Measurements from ENCODE around the gene LRSAM1.

Gene LRSAM1

DNA sequence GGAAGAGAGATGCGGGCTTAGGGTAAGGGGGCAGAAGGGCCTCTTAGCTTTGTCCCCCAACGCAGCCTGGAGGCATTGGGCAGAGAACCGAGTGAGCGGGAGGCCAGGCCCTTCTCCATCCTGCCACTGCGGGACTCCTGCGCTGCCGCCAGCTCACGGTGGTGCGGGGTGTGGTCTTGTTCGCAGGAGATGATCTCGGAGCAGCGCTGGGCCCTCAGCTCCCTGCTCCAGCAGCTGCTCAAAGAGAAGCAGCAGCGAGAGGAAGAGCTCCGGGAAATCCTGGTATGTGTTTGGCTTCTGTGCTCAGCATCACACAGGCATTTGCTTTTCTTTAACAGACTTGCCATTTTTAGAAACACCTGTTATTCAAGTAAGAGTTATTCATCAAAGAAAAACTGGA is 41.3 kb downstream of the LRSAM1 start:
- DNase-seq (ENCODE audit: low read depth): no peak
- TF ChIP-seq, protein P1, sequence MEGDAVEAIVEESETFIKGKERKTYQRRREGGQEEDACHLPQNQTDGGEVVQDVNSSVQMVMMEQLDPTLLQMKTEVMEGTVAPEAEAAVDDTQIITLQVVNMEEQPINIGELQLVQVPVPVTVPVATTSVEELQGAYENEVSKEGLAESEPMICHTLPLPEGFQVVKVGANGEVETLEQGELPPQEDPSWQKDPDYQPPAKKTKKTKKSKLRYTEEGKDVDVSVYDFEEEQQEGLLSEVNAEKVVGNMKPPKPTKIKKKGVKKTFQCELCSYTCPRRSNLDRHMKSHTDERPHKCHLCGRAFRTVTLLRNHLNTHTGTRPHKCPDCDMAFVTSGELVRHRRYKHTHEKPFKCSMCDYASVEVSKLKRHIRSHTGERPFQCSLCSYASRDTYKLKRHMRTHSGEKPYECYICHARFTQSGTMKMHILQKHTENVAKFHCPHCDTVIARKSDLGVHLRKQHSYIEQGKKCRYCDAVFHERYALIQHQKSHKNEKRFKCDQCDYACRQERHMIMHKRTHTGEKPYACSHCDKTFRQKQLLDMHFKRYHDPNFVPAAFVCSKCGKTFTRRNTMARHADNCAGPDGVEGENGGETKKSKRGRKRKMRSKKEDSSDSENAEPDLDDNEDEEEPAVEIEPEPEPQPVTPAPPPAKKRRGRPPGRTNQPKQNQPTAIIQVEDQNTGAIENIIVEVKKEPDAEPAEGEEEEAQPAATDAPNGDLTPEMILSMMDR (IDR thresholded peaks at IDR 0.05; ENCODE audit: low read depth, low read length): no peak
- no peak for TF ChIP-seq MYC (IDR thresholded peaks at IDR 0.05; ENCODE audit: low read depth, low read length)
- TF ChIP-seq, protein P2, sequence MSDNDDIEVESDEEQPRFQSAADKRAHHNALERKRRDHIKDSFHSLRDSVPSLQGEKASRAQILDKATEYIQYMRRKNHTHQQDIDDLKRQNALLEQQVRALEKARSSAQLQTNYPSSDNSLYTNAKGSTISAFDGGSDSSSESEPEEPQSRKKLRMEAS (IDR thresholded peaks at IDR 0.05; ENCODE audit: low read depth, low read length): no peak
- TF ChIP-seq POLR2A (IDR thresholded peaks at IDR 0.05; ENCODE audit: extremely low read depth, insufficient read length): no peak
- no peak overlapping the region for H3K4me3 ChIP-seq (ENCODE audit: low read depth, low read length)

DNA sequence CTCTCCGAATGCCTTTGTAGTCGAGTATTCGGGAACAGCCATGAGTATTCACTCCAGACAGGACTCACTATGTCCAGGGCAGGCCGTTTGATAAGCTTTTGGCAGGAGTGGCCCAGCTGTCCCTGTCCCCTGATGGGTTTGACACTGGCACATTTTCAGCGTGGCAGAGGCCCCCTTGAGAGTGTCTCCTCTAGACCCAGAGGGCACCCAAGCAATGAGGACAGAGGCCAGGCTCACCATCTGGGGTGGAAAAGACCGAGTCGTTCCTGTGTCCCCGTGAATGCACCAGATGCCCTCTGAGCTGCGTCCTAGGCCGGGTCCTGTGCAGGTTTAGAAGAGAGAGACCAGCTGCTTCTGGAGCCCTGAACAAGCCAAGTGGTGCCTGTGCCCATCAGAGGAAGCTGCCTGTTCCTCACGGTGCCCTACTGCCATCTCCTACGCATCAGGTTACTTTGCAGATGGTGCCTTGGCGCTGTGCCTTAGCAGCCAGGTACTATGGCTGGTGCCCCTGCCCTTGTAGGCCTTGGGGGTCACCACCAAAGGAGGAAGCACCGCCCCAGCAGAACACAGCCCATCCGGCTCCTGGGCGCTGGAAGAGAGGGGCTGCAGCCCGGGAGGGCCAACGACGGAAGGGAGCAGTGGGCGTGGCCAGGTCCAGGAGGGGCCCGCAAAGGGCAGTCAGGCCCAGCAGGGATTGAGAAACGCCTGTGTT is 42.4 kb downstream of the LRSAM1 start:
- no peak for DNase-seq (ENCODE audit: low read depth)
- TF ChIP-seq, protein P1 (IDR thresholded peaks at IDR 0.05; ENCODE audit: low read depth, low read length): no peak

DNA sequence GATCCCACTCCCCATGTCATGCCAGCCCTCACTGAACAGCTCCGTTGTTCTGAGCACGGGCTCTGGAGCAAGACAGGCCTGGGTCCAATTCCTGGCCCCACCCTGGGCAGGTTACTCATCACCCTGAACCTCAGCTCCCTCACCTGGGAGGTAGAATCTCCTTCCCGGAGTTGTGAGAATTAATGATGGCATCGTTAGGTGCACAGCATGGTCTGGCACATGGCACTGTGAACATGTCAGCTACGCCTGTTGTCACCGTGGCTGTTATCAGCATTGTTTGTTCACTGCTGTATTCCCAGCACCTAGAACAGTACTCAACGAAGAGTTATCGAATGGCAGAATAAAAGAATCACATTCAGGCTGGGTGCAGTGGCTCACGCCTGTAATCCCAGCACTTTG is 43.0 kb downstream of the LRSAM1 start:
- no peak overlapping the region for H3K4me3 ChIP-seq (ENCODE audit: low read depth, low read length)
- no peak for DNase-seq (ENCODE audit: low read depth)
- TF ChIP-seq, protein P2 (IDR thresholded peaks at IDR 0.05; ENCODE audit: low read depth, low read length): no peak
- TF ChIP-seq MYC (IDR thresholded peaks at IDR 0.05; ENCODE audit: low read depth, low read length): no peak
- no peak for TF ChIP-seq POLR2A (IDR thresholded peaks at IDR 0.05; ENCODE audit: extremely low read depth, insufficient read length)
- TF ChIP-seq, protein P1 (IDR thresholded peaks at IDR 0.05; ENCODE audit: low read depth, low read length): no peak

More for the DNA sequence above, 42.4 kb downstream of the LRSAM1 start:
- H3K4me3 ChIP-seq (ENCODE audit: low read depth, low read length): no peak overlapping the region

DNA sequence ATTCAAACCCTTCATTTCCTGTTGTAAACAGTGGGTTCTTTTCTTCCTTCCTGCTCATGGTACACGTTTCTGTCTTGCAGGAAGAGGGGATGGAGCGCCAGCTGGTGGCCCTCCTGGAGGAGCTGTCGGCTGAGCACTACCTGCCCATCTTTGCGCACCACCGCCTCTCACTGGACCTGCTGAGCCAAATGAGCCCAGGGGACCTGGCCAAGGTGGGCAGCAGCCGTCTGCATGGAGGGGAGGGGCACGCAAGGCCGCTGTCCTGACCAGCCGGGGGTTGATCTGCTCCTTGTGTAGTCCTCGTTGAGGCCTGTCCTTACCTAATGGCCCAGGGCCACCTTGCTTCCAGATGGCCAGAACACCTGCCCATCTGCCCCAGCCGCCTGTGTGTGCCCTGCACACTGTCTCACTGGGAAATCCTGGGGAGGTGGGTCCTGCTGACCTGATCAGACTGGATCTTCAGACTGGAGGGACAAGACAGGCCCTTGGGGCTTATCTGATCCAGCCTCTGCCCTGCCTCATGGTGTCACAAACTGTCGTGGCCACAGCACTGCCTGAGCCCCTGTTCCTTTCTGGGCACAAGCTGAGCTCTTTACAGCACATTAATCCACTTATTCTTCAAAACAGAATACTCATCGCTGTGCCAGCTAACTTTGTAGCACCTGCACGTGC is 44.7 kb downstream of the LRSAM1 start:
- H3K4me3 ChIP-seq (ENCODE audit: low read depth, low read length): no peak overlapping the region
- TF ChIP-seq, protein P2 (IDR thresholded peaks at IDR 0.05; ENCODE audit: low read depth, low read length): no peak
- TF ChIP-seq MYC (IDR thresholded peaks at IDR 0.05; ENCODE audit: low read depth, low read length): no peak
- TF ChIP-seq, protein P1 (IDR thresholded peaks at IDR 0.05; ENCODE audit: low read depth, low read length): no peak
- no peak for TF ChIP-seq POLR2A (IDR thresholded peaks at IDR 0.05; ENCODE audit: extremely low read depth, insufficient read length)
- DNase-seq (ENCODE audit: low read depth): no peak

DNA sequence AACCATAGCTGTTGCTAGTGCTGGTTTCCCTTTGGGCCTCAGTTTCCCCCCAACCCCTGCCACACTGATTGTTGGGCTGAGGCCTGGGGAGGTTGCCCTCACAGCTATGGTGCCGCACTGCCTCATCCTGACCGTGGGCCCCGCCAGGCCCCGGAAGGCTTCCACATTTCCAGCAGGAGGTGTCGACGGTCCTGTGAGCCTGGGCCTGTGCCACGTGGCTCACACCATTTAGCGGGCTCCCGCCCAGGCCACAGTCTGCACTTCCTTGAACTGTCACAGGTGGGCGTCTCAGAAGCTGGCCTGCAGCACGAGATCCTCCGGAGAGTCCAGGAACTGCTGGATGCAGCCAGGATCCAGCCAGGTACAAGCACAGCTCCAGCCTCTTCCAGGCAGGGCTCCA is 45.7 kb downstream of the LRSAM1 start:
- no peak overlapping the region for H3K4me3 ChIP-seq (ENCODE audit: low read depth, low read length)
- no peak for DNase-seq (ENCODE audit: low read depth)
- TF ChIP-seq MYC (IDR thresholded peaks at IDR 0.05; ENCODE audit: low read depth, low read length): no peak
- TF ChIP-seq, protein P2 (IDR thresholded peaks at IDR 0.05; ENCODE audit: low read depth, low read length): no peak
- TF ChIP-seq, protein P1 (IDR thresholded peaks at IDR 0.05; ENCODE audit: low read depth, low read length): no peak
- no peak for TF ChIP-seq POLR2A (IDR thresholded peaks at IDR 0.05; ENCODE audit: extremely low read depth, insufficient read length)

Measured in NB4 (cell line).